HepG2 (cell line): ENCODE data around the gene DCAF15. TPM values are rescaled to one million over a fixed set of nuclear protein-coding genes. Genes with fewer than 3 reads are reported as not detected.

Experiments used
- ATAC-seq: fragments of 200-7000 bp; cut with Tn5 transposase; 3 replicates; pipeline ENCODE4 v1.9.1; 2020; ENCODE audit warnings: mild to moderate bottlenecking, moderate library complexity
- BruUV-seq: library from RNA; stranded (reverse); fragments of 400-500 nt; replicated peaks from 2 replicates; lab custom pipeline; 2021; lab: Mats Ljungman, UMichigan
- CTCF ChIA-PET: fragments of 300-600 bp; formaldehyde crosslinking; extraction: SDS; loops from one replicate; lab custom pipeline; 2021; ENCODE audit warnings: low total read pairs, inconsistent platforms, low intra/inter-chr PET ratio; lab: Yijun Ruan, JAX
- POLR2A ChIA-PET: fragments of 350-600 bp; sonication (Branson Sonifier 250); formaldehyde crosslinking; loops from one replicate; lab custom pipeline; 2020; ENCODE audit warnings: antibody characterized with exemption, inconsistent platforms; lab: Yijun Ruan, JAX
- DNase-seq: peaks from one replicate; pipeline ENCODE4 v3.0.0-alpha.2; 2015; ENCODE audit warnings: low spot score
- FAIRE-seq: peaks from 3 replicates; lab custom pipeline; 2011; peaks lifted over from hg19 to GRCh38; lab: Jason Lieb, UNC
- H2AFZ ChIP-seq: one replicate; pipeline ENCODE4 v1.6.1; 2011; ENCODE audit warnings: low read length, inconsistent platforms
- H3K27ac ChIP-seq: fragments of 300-600 bp; 3 replicates; pipeline ENCODE4 v1.8.0; 2011; ENCODE audit warnings: mixed run types, mild to moderate bottlenecking, mixed read lengths, low read length, inconsistent platforms; ENCODE audit not compliant: insufficient read depth; ENCODE audit errors: extremely low read length
- H3K27me3 ChIP-seq, 2 experiments: fragments of 200-600 bp in 1 of 2; 2 replicates in 1 of 2; 3 replicates in 1 of 2; pipeline versions ENCODE4 v1.6.0 to v1.8.0; 2011; ENCODE audit warnings: low read length in 2 of 2, mild to moderate bottlenecking in 2 of 2, moderate library complexity in 2 of 2, inconsistent platforms in 1 of 2; ENCODE audit not compliant: insufficient read depth in 2 of 2, control insufficient read depth in 1 of 2
- H3K36me3 ChIP-seq, 2 experiments: fragments of 200-600 bp in 1 of 2; replicated peaks in 1 of 2; 2 replicates in 1 of 2; 3 replicates in 1 of 2; pipeline versions ENCODE4 v1.5.1 to v1.8.0; 2011; ENCODE audit warnings: low read length in 2 of 2, inconsistent platforms in 1 of 2; ENCODE audit not compliant: insufficient read depth in 2 of 2, control insufficient read depth in 1 of 2
- H3K4me1 ChIP-seq: 2 replicates; pipeline ENCODE4 v1.5.1; 2012; ENCODE audit warnings: low read length, inconsistent platforms; ENCODE audit not compliant: insufficient read depth
- H3K4me2 ChIP-seq: 2 replicates; pipeline ENCODE4 v1.6.0; 2011; ENCODE audit warnings: low read depth, low read length, inconsistent platforms
- H3K4me3 ChIP-seq, 3 experiments: fragments of 200-600 bp in 1 of 3; sonication (generic), shearing (Covaris generic) in 1 of 3; replicated peaks in 1 of 3; 2 replicates each; pipeline ENCODE4 v1.5.1; 2011 to 2016; ENCODE audit warnings: low read length in 3 of 3, inconsistent platforms in 2 of 3, low read depth in 2 of 3, mild to moderate bottlenecking in 2 of 3, control low read depth in 1 of 3, mixed read lengths in 1 of 3; ENCODE audit not compliant: insufficient read depth in 1 of 3
- H3K79me2 ChIP-seq: one replicate; pipeline ENCODE4 v1.6.1; 2011; ENCODE audit warnings: low read length, inconsistent platforms; ENCODE audit not compliant: insufficient read depth
- H3K9ac ChIP-seq: 2 replicates; pipeline ENCODE4 v1.6.0; 2011; ENCODE audit warnings: mild to moderate bottlenecking, low read depth, low read length, inconsistent platforms; ENCODE audit not compliant: insufficient read depth
- H3K9me3 ChIP-seq: 2 replicates; pipeline ENCODE4 v1.5.1; 2012; ENCODE audit warnings: mild to moderate bottlenecking, low read length
- H4K20me1 ChIP-seq: 2 replicates; pipeline ENCODE4 v1.6.0; 2011; ENCODE audit warnings: inconsistent platforms, mild to moderate bottlenecking, low read length, moderate library complexity; ENCODE audit not compliant: insufficient read depth
- AGO2 ChIP-seq: fragments of 200-400 bp; formaldehyde crosslinking; optimal IDR thresholded peaks from 2 replicates; pipeline ENCODE3; 2017; ENCODE audit warnings: mild to moderate bottlenecking, low read depth, low read length, moderate library complexity
- AHR ChIP-seq: IDR thresholded peaks from 2 replicates; pipeline ENCODE4 v1.6.1; 2018; ENCODE audit warnings: missing genetic modification reagents, missing compliant biosample characterization
- ARNT2 ChIP-seq: sonication (generic); formaldehyde crosslinking; IDR thresholded peaks from 2 replicates; pipeline ENCODE4 v1.8.0; 2022; ENCODE audit warnings: mild to moderate bottlenecking, low read depth, missing genetic modification reagents, moderate library complexity
- HOXA9 ChIP-seq: sonication (generic); formaldehyde crosslinking; IDR thresholded peaks from 2 replicates; pipeline ENCODE4 v1.8.1; 2022; ENCODE audit warnings: missing genetic modification reagents, mild to moderate bottlenecking, moderate library complexity, borderline replicate concordance
- MED8 ChIP-seq: sonication (generic); formaldehyde crosslinking; IDR thresholded peaks from 2 replicates; pipeline ENCODE4 v1.8.1; 2023; ENCODE audit warnings: mild to moderate bottlenecking, missing genetic modification reagents; ENCODE audit not compliant: insufficient replicate concordance
- SRY ChIP-seq: sonication (generic); formaldehyde crosslinking; IDR thresholded peaks from 2 replicates; pipeline ENCODE4 v1.8.0; 2022; ENCODE audit warnings: mild to moderate bottlenecking, missing genetic modification reagents
- WGBS: methylation state at CpG from one replicate; pipeline ENCODE4 v1.1.6; 2017; ENCODE audit warnings: low lambda C conversion rate; 5-methylcytosine and 5-hydroxymethylcytosine counted together
- in situ Hi-C: cut with HindIII; loops from 2 replicates; pipeline ENCODE4 v1.10.0; 2017; ENCODE audit warnings: low pct_unique_long_range_greater_than_20kb; ENCODE audit not compliant: extremely low pct_ligation_motif_present
- intact Hi-C: fragments of 100-400 bp; cut with micrococcal nuclease; formaldehyde crosslinking; loops from one replicate; pipeline ENCODE4 v1.10.0; 2022; ENCODE audit not compliant: unreplicated experiment
- polyA plus RNA-seq, 8 experiments: library from polyadenylated mRNA; depleted of rRNA in 3 of 8; stranded (reverse) in 7 of 8; unstranded in 1 of 8; fragments of >200 nt; fragmentation: Illumina TruSeq in 4 of 8; extraction: Trizol in 4 of 8; gene quantifications; 2 replicates each; pipeline versions ENCODE4 v1.2.1 to v1.2.3, GENCODE V29; 2011 to 2016; ENCODE audit warnings: low read depth in 4 of 8, missing spikeins in 1 of 8, mixed read lengths in 1 of 8; ENCODE audit not compliant: insufficient read depth in 1 of 8
- total RNA-seq, 5 experiments: library from RNA; depleted of rRNA; stranded (reverse); fragments of >200 nt; fragmentation: Illumina TruSeq; extraction: Trizol; gene quantifications; 2 replicates each; pipeline ENCODE4 v1.2.3, GENCODE V29; 2016; ENCODE audit warnings: low read depth in 1 of 5
- TF ChIP-seq, protein P1 (sequence below): sonication (generic); formaldehyde crosslinking; IDR thresholded peaks from 2 replicates; pipeline ENCODE4 v1.4.0; 2020; ENCODE audit warnings: missing genetic modification reagents
- TF ChIP-seq, protein P2 (sequence below): sonication (generic); formaldehyde crosslinking; IDR thresholded peaks from 2 replicates; pipeline ENCODE4 v1.4.0; 2020; ENCODE audit warnings: mild to moderate bottlenecking, missing genetic modification reagents
- TF ChIP-seq, protein P3 (sequence below): sonication (generic); formaldehyde crosslinking; IDR thresholded peaks from 2 replicates; pipeline ENCODE4 v1.4.0; 2020; ENCODE audit warnings: mild to moderate bottlenecking, missing genetic modification reagents
- TF ChIP-seq, protein P4 (sequence below): sonication (generic); formaldehyde crosslinking; IDR thresholded peaks from 2 replicates; pipeline ENCODE4 v1.4.0; 2020; ENCODE audit warnings: missing genetic modification reagents, borderline replicate concordance
- TF ChIP-seq, protein P5 (sequence below): sonication (generic); formaldehyde crosslinking; IDR thresholded peaks from 2 replicates; pipeline ENCODE4 v1.5.0; 2020; ENCODE audit warnings: missing genetic modification reagents

The DCAF15 gene
- total and polyA plus RNA-seq, 2 of the 13 experiments (the other 11 are each of a cell fraction or from before 2014, with no cell fraction given), result 13.6 to 14.0 TPM

DNA sequence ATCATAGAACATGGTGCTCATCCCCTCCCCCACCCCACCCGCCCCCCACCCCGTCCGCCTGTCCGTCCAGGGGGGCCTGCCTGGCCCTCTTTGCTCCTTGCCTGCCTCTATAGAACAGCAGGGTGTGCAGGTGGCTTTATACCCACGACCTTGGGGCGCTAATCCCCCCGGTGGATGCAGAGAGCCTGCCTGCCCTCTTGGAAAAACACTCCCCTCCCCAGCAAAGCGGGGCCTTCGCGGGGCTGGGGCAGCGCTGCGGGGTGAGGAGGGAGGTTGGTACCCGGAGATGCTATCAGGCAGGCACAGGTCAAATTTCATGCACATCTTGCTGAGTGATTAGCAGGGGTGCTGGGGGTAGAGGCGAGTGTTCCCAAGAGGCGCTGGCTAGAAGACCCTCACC lies 31.9 kb downstream of the DCAF15 start:
- FAIRE-seq (no peak), ATAC-seq (no peak), DNase-seq (no peak)
- Histone ChIP-seq H3K27me3 (no peaks in the 10 kb centered on the region), H3K79me2 (no peaks in the 10 kb centered on the region), H3K9ac (no peak overlapping the region), H3K36me3 (peaks cover 6 to 16% of the 10 kb centered on the region in 2 experiments; a peak in 3 of 5 replicates), H3K9me3 (no peaks in the 10 kb centered on the region), H3K4me3 (no peak overlapping the region), H4K20me1 (no peaks in the 10 kb centered on the region), H3K4me1 (peaks cover 28% of the 10 kb centered on the region), H3K4me2 (no peak overlapping the region), H2AFZ (no peak overlapping the region), H3K27ac (no peak overlapping the region)
- ChIA-PET POLR2A (no interaction called here), CTCF (no interaction called here)
- intact Hi-C loops, result no loop called here
- in situ Hi-C loops, result no loop called here
- TF ChIP-seq AGO2 (peak; percentile 23), ARNT2 (CRISPR knock-in tag) (no peak), AHR (CRISPR knock-in tag) (no peak), SRY (no peak), MED8 (no peak), HOXA9 (CRISPR knock-in tag) (no peak)
- TF ChIP-seq, protein P1, sequence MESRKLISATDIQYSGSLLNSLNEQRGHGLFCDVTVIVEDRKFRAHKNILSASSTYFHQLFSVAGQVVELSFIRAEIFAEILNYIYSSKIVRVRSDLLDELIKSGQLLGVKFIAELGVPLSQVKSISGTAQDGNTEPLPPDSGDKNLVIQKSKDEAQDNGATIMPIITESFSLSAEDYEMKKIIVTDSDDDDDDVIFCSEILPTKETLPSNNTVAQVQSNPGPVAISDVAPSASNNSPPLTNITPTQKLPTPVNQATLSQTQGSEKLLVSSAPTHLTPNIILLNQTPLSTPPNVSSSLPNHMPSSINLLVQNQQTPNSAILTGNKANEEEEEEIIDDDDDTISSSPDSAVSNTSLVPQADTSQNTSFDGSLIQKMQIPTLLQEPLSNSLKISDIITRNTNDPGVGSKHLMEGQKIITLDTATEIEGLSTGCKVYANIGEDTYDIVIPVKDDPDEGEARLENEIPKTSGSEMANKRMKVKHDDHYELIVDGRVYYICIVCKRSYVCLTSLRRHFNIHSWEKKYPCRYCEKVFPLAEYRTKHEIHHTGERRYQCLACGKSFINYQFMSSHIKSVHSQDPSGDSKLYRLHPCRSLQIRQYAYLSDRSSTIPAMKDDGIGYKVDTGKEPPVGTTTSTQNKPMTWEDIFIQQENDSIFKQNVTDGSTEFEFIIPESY, result peak; percentile 76; the same call in 1 of the 2 replicates
- TF ChIP-seq, protein P2, sequence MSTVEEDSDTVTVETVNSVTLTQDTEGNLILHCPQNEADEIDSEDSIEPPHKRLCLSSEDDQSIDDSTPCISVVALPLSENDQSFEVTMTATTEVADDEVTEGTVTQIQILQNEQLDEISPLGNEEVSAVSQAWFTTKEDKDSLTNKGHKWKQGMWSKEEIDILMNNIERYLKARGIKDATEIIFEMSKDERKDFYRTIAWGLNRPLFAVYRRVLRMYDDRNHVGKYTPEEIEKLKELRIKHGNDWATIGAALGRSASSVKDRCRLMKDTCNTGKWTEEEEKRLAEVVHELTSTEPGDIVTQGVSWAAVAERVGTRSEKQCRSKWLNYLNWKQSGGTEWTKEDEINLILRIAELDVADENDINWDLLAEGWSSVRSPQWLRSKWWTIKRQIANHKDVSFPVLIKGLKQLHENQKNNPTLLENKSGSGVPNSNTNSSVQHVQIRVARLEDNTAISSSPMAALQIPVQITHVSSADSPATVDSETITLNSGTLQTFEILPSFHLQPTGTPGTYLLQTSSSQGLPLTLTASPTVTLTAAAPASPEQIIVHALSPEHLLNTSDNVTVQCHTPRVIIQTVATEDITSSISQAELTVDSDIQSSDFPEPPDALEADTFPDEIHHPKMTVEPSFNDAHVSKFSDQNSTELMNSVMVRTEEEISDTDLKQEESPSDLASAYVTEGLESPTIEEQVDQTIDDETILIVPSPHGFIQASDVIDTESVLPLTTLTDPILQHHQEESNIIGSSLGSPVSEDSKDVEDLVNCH, result no peak
- TF ChIP-seq, protein P3, sequence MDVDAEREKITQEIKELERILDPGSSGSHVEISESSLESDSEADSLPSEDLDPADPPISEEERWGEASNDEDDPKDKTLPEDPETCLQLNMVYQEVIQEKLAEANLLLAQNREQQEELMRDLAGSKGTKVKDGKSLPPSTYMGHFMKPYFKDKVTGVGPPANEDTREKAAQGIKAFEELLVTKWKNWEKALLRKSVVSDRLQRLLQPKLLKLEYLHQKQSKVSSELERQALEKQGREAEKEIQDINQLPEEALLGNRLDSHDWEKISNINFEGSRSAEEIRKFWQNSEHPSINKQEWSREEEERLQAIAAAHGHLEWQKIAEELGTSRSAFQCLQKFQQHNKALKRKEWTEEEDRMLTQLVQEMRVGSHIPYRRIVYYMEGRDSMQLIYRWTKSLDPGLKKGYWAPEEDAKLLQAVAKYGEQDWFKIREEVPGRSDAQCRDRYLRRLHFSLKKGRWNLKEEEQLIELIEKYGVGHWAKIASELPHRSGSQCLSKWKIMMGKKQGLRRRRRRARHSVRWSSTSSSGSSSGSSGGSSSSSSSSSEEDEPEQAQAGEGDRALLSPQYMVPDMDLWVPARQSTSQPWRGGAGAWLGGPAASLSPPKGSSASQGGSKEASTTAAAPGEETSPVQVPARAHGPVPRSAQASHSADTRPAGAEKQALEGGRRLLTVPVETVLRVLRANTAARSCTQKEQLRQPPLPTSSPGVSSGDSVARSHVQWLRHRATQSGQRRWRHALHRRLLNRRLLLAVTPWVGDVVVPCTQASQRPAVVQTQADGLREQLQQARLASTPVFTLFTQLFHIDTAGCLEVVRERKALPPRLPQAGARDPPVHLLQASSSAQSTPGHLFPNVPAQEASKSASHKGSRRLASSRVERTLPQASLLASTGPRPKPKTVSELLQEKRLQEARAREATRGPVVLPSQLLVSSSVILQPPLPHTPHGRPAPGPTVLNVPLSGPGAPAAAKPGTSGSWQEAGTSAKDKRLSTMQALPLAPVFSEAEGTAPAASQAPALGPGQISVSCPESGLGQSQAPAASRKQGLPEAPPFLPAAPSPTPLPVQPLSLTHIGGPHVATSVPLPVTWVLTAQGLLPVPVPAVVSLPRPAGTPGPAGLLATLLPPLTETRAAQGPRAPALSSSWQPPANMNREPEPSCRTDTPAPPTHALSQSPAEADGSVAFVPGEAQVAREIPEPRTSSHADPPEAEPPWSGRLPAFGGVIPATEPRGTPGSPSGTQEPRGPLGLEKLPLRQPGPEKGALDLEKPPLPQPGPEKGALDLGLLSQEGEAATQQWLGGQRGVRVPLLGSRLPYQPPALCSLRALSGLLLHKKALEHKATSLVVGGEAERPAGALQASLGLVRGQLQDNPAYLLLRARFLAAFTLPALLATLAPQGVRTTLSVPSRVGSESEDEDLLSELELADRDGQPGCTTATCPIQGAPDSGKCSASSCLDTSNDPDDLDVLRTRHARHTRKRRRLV, result no peak
- TF ChIP-seq, protein P4, sequence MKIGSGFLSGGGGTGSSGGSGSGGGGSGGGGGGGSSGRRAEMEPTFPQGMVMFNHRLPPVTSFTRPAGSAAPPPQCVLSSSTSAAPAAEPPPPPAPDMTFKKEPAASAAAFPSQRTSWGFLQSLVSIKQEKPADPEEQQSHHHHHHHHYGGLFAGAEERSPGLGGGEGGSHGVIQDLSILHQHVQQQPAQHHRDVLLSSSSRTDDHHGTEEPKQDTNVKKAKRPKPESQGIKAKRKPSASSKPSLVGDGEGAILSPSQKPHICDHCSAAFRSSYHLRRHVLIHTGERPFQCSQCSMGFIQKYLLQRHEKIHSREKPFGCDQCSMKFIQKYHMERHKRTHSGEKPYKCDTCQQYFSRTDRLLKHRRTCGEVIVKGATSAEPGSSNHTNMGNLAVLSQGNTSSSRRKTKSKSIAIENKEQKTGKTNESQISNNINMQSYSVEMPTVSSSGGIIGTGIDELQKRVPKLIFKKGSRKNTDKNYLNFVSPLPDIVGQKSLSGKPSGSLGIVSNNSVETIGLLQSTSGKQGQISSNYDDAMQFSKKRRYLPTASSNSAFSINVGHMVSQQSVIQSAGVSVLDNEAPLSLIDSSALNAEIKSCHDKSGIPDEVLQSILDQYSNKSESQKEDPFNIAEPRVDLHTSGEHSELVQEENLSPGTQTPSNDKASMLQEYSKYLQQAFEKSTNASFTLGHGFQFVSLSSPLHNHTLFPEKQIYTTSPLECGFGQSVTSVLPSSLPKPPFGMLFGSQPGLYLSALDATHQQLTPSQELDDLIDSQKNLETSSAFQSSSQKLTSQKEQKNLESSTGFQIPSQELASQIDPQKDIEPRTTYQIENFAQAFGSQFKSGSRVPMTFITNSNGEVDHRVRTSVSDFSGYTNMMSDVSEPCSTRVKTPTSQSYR (CRISPR knock-in tag), result no peak
- TF ChIP-seq, protein P5, sequence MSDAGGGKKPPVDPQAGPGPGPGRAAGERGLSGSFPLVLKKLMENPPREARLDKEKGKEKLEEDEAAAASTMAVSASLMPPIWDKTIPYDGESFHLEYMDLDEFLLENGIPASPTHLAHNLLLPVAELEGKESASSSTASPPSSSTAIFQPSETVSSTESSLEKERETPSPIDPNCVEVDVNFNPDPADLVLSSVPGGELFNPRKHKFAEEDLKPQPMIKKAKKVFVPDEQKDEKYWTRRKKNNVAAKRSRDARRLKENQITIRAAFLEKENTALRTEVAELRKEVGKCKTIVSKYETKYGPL (CRISPR knock-in tag), result no peak
- 86% methylated on average over 6 of the region's 15 CpGs for WGBS
- BruUV-seq, result no TSS peak
